ENCODE results near the gene DNAI2.

DNA sequence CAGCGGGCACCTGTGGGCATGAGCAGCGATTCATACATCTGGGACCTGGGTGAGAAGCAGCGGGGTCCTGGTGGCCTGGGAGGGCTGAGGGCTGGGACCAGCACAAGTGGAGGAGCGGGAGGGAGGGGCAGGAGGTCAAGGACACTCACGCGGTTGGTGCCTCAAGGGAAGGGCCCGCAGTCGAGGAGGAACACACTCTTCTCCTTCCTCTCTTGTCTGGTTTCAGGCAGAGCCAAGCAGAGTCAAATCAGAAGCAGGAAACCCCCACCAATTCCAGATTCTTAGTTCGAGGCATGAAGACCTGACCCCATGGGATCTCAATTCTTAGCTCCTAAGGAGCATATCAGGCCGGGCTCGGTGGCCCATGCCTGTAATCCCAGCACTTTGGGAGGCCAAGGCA lies 15.7 kb downstream of the DNAI2 start:
- TF ChIP-seq POLR2AphosphoS5 (IDR thresholded peaks at IDR 0.05; ENCODE audit: borderline replicate concordance, low read depth, low read length), result no peak
- TF ChIP-seq EZH2 (IDR thresholded peaks at IDR 0.05), result no peak
